HEK293 (cell line): ENCODE results near the gene FAM168A.

Experiments used
- CTCF ChIA-PET: fragments of 350-600 bp; formaldehyde crosslinking; extraction: SDS; loops from one replicate; lab custom pipeline; 2021; ENCODE audit warnings: antibody characterized with exemption; lab: Yijun Ruan, JAX
- POLR2A ChIA-PET: fragments of 300-600 bp; formaldehyde crosslinking; extraction: SDS; loops from one replicate; lab custom pipeline; 2020; ENCODE audit warnings: antibody characterized with exemption, inconsistent platforms; lab: Yijun Ruan, JAX
- H3K27ac ChIP-seq: fragments of 200-500 bp; sonication (Bioruptor generic); 2 replicates; pipeline ENCODE4 v1.5.1; 2014; ENCODE audit warnings: low read depth, low read length, control low read depth, inconsistent platforms; ENCODE audit errors: extremely low read depth
- H3K36me3 ChIP-seq, 2 experiments: fragments of 200-500 bp in 1 of 2; sonication (Bioruptor generic) in 1 of 2; 1 replicate in 1 of 2; 2 replicates in 1 of 2; pipeline ENCODE4 v1.5.1; 2014 to 2017; ENCODE audit warnings: inconsistent platforms in 2 of 2, low read length in 2 of 2; ENCODE audit not compliant: control insufficient read depth in 2 of 2, insufficient read depth in 1 of 2
- H3K4me1 ChIP-seq: fragments of 200-500 bp; sonication (Bioruptor generic); 2 replicates; pipeline ENCODE4 v1.5.1; 2014; ENCODE audit warnings: mild to moderate bottlenecking, low read length, inconsistent platforms; ENCODE audit not compliant: control insufficient read depth, insufficient read depth
- H3K4me3 ChIP-seq: 2 replicates; pipeline ENCODE4 v1.5.1; 2011; ENCODE audit warnings: low read depth, mild to moderate bottlenecking, control low read depth, low read length, moderate library complexity
- H3K9me3 ChIP-seq: fragments of 200-500 bp; sonication (Bioruptor generic); 2 replicates; pipeline ENCODE4 v1.5.1; 2014; ENCODE audit warnings: low read depth, low read length, inconsistent platforms; ENCODE audit not compliant: control insufficient read depth, insufficient read depth
- GLI4 ChIP-seq: fragments of 450-650 bp; formaldehyde crosslinking; IDR thresholded peaks from 2 replicates; pipeline ENCODE4 v1.5.1; 2016; ENCODE audit warnings: missing biosample characterization, missing genetic modification characterization
- IKZF3 ChIP-seq: fragments of 450-650 bp; IDR thresholded peaks from 2 replicates; pipeline ENCODE4 v1.5.0; 2018; ENCODE audit warnings: missing biosample characterization, mild to moderate bottlenecking, missing genetic modification characterization, moderate library complexity
- KLF16 ChIP-seq: fragments of 450-650 bp; formaldehyde crosslinking; IDR thresholded peaks from 2 replicates; pipeline ENCODE4 v1.5.1; 2017; ENCODE audit warnings: missing biosample characterization, missing genetic modification characterization
- PATZ1 ChIP-seq: fragments of 450-650 bp; formaldehyde crosslinking; IDR thresholded peaks from 2 replicates; pipeline ENCODE4 v1.5.1; 2016; ENCODE audit warnings: missing biosample characterization, missing genetic modification characterization
- REPIN1 ChIP-seq: fragments of 450-650 bp; formaldehyde crosslinking; IDR thresholded peaks from 2 replicates; pipeline ENCODE4 v1.5.1; 2017; ENCODE audit warnings: missing biosample characterization, missing genetic modification characterization, low read depth
- REST ChIP-seq: fragments of 450-650 bp; formaldehyde crosslinking; IDR thresholded peaks from 2 replicates; pipeline ENCODE4 v1.5.1; 2016; ENCODE audit warnings: missing biosample characterization, missing genetic modification characterization
- TRIM28 ChIP-seq: IDR thresholded peaks from 2 replicates; pipeline ENCODE4 v1.6.1; 2011; ENCODE audit warnings: low read length, control low read depth, borderline replicate concordance
- YY1 ChIP-seq: fragments of 450-650 bp; formaldehyde crosslinking; IDR thresholded peaks from 2 replicates; pipeline ENCODE4 v1.5.1; 2018; ENCODE audit warnings: missing biosample characterization, missing genetic modification characterization
- ZBTB1 ChIP-seq: fragments of 450-650 bp; formaldehyde crosslinking; IDR thresholded peaks from 2 replicates; pipeline ENCODE4 v1.5.1; 2016; ENCODE audit warnings: missing biosample characterization, missing genetic modification characterization
- ZIC2 ChIP-seq: fragments of 450-650 bp; formaldehyde crosslinking; IDR thresholded peaks from 2 replicates; pipeline ENCODE4 v1.5.1; 2016; ENCODE audit warnings: missing biosample characterization, missing genetic modification characterization
- ZNF138 ChIP-seq: fragments of 450-650 bp; formaldehyde crosslinking; IDR thresholded peaks from 2 replicates; pipeline ENCODE4 v1.5.1; 2016; ENCODE audit warnings: missing biosample characterization, missing genetic modification characterization, borderline replicate concordance
- ZNF148 ChIP-seq: fragments of 450-650 bp; formaldehyde crosslinking; IDR thresholded peaks from 2 replicates; pipeline ENCODE4 v1.5.0; 2017; ENCODE audit warnings: missing biosample characterization, missing genetic modification characterization, borderline replicate concordance
- ZNF354C ChIP-seq: fragments of 450-650 bp; formaldehyde crosslinking; IDR thresholded peaks from 2 replicates; pipeline ENCODE4 v1.5.1; 2016; ENCODE audit warnings: missing biosample characterization, missing genetic modification characterization, low read depth, borderline replicate concordance
- ZNF366 ChIP-seq: fragments of 450-650 bp; formaldehyde crosslinking; conservative IDR thresholded peaks from 2 replicates; pipeline ENCODE4 v1.5.1; 2016; ENCODE audit warnings: missing biosample characterization, missing genetic modification characterization
- ZNF449 ChIP-seq: fragments of 450-650 bp; formaldehyde crosslinking; IDR thresholded peaks from 2 replicates; pipeline ENCODE4 v1.5.1; 2017; ENCODE audit warnings: missing biosample characterization, mild to moderate bottlenecking, missing genetic modification characterization, moderate library complexity
- ZNF513 ChIP-seq: fragments of 450-650 bp; IDR thresholded peaks from 2 replicates; pipeline ENCODE4 v1.5.1; 2018; ENCODE audit warnings: missing biosample characterization, missing genetic modification characterization
- ZNF692 ChIP-seq: fragments of 450-650 bp; formaldehyde crosslinking; IDR thresholded peaks from 2 replicates; pipeline ENCODE4 v1.5.1; 2016; ENCODE audit warnings: missing biosample characterization, missing genetic modification characterization
- ZNF776 ChIP-seq: fragments of 450-650 bp; formaldehyde crosslinking; IDR thresholded peaks from 2 replicates; pipeline ENCODE4 v1.5.0; 2017; ENCODE audit warnings: missing biosample characterization, missing genetic modification characterization, borderline replicate concordance

Gene FAM168A

GRCh38 chr11:73636249-73636648 is 38.3 kb upstream of the FAM168A start (continued):
- no peak for TF ChIP-seq ZNF692 (tag by site-specific recombination)
- TF ChIP-seq, all 188 proteins: peak for 0

- POLR2A ChIA-PET = no interaction called here
- no peaks in the 10 kb centered on the region for H3K36me3 ChIP-seq
- CTCF ChIA-PET = interaction anchor here (0.5 to 2.5 kb wide), 3 partner anchors 10 to 298 kb away, joined by 3 to 22 read pairs (median 4); no protein-coding TSS in a partner anchor
- TF ChIP-seq GLI4 (tag by site-specific recombination) = no peak
- TF ChIP-seq ZNF138 = no peak
- no peak for TF ChIP-seq REST (tag by site-specific recombination)
- no peak for TF ChIP-seq REPIN1 (tag by site-specific recombination)
- TF ChIP-seq KLF16 (tag by site-specific recombination) = no peak
- no peak for TF ChIP-seq ZNF148 (tag by site-specific recombination)
- no peak for TF ChIP-seq ZNF366
- no peak for TF ChIP-seq PATZ1 (tag by site-specific recombination)
- TF ChIP-seq ZNF776 = no peak
- TF ChIP-seq TRIM28 = no peak
- no peak for TF ChIP-seq IKZF3 (tag by site-specific recombination)
- TF ChIP-seq ZNF354C (tag by site-specific recombination) = no peak
- no peak for TF ChIP-seq ZNF513 (tag by site-specific recombination)
- no peak for TF ChIP-seq YY1
- TF ChIP-seq ZBTB1 (tag by site-specific recombination) = no peak
- no peak for TF ChIP-seq ZIC2 (tag by site-specific recombination)
- no peak for TF ChIP-seq ZNF449 (tag by site-specific recombination)
- H3K4me1 ChIP-seq = no peaks in the 10 kb centered on the region
- H3K4me3 ChIP-seq = no peak overlapping the region
- no peaks in the 10 kb centered on the region for H3K9me3 ChIP-seq
- no peak overlapping the region for H3K27ac ChIP-seq
These were observed 37.8 kb upstream of the FAM168A start for GRCh38 chr11:73635721-73636120.
